ENCODE data around the gene TRIP4. TPM values are rescaled to one million over a fixed set of nuclear protein-coding genes. Genes with fewer than 3 reads are reported as not detected.
"Not testable (repeated sequence)": the region's sequence is repeated elsewhere in the genome, so short reads cannot be mapped to it uniquely, and the experiment has no call there.

TRIP4 gene
- total RNA-seq, 6 experiments from 2014 or later, result 20.7 to 31.5 (median 29.3) TPM

GRCh38 chr15:64373360-64373759 is 14.3 kb upstream of the TRIP4 start:
- TF ChIP-seq, protein P1, sequence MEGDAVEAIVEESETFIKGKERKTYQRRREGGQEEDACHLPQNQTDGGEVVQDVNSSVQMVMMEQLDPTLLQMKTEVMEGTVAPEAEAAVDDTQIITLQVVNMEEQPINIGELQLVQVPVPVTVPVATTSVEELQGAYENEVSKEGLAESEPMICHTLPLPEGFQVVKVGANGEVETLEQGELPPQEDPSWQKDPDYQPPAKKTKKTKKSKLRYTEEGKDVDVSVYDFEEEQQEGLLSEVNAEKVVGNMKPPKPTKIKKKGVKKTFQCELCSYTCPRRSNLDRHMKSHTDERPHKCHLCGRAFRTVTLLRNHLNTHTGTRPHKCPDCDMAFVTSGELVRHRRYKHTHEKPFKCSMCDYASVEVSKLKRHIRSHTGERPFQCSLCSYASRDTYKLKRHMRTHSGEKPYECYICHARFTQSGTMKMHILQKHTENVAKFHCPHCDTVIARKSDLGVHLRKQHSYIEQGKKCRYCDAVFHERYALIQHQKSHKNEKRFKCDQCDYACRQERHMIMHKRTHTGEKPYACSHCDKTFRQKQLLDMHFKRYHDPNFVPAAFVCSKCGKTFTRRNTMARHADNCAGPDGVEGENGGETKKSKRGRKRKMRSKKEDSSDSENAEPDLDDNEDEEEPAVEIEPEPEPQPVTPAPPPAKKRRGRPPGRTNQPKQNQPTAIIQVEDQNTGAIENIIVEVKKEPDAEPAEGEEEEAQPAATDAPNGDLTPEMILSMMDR (IDR thresholded peaks at IDR 0.05), result no peak
- Mint-ChIP-seq H3K27me3 (ENCODE audit: insufficient read depth) (no peaks in the 10 kb centered on the region), H3K4me1 (ENCODE audit: low read depth) (peaks cover 4% of the 10 kb centered on the region; the same call in 1 of the 2 replicates), H3K36me3 (ENCODE audit: low read depth) (no peaks in the 10 kb centered on the region), H3K9me3 (no peaks in the 10 kb centered on the region), H3K4me3 (no peak overlapping the region), H3K27ac (no peak overlapping the region)
- no peak for DNase-seq

DNA sequence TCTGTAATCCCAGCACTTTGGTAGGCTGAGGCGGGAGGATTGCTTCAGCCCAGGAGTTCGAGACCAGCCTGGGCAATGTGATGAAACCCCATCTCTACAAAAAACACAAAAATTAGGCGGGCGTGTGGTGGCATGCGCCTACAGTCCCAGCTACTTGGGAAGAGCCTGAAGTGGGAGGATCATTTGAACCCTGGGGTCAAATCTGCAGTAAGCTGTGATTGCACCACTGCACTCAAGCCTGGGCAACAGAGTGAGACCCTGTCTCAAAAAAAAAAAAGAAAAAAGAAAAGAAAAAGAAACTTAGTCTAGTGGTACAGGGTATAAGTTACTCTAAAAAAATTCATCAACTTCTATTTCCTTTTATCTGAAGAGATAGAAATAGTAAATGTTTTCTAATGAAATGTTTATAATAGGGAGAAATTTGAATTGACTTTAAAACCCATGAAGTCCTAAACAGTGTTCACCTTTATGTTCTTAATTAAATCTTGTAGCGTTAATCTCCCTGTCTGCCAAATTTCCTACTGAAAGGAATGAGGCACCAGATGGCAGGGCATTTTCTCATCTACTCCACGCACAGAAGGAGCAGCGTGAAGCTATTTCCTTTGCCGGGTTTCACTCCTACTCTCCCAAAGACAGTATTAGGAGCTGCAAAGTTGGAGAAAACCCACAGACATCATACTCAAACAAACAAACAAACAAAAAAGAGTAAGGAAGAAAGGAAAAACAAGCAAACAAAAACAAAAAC is 8.2 kb upstream of the TRIP4 start:
- Mint-ChIP-seq H3K27ac (peak overlapping the region; percentile 43), H3K27me3 (ENCODE audit: insufficient read depth) (no peaks in the 10 kb centered on the region; the same call in 1 of the 2 replicates), H3K4me3 (peak overlapping the region; percentile 94), H3K36me3 (ENCODE audit: low read depth) (no peaks in the 10 kb centered on the region), H3K9me3 (no peaks in the 10 kb centered on the region), H3K4me1 (ENCODE audit: low read depth) (peaks cover 33% of the 10 kb centered on the region)
- no peak for DNase-seq
- TF ChIP-seq, protein P1 (IDR thresholded peaks at IDR 0.05), result no peak

- Mint-ChIP-seq H3K4me3 (peak overlapping the region; percentile 94), H3K4me1 (ENCODE audit: low read depth) (peaks cover 33% of the 10 kb centered on the region), H3K27ac (peak overlapping the region; percentile 79)
- not testable (repeated sequence) for H3K36me3 Mint-ChIP-seq (ENCODE audit: low read depth); DNase-seq; H3K27me3 Mint-ChIP-seq (ENCODE audit: insufficient read depth); H3K9me3 Mint-ChIP-seq
These were observed 7.3 kb upstream of the TRIP4 start for GRCh38 chr15:64380130-64380870.

GRCh38 chr15:64381000-64381751 is 6.5 kb upstream of the TRIP4 start, which contains the start of gene PCLAF:
PCLAF (minus strand) TSS chr15:64381441; CDS start chr15:64381371, 70 bp downstream.
- peak; percentile 94 for DNase-seq
- Mint-ChIP-seq H3K4me1 (ENCODE audit: low read depth) (peaks cover 33% of the 10 kb centered on the region), H3K36me3 (ENCODE audit: low read depth) (no peaks in the 10 kb centered on the region), H3K9me3 (no peaks in the 10 kb centered on the region), H3K4me3 (peak within 1 kb of the TSS; percentile 94), H3K27me3 (ENCODE audit: insufficient read depth) (no peaks in the 10 kb centered on the region; the same call in 1 of the 2 replicates), H3K27ac (peak within 1 kb of the TSS; percentile 79)
- TF ChIP-seq, protein P1 (IDR thresholded peaks at IDR 0.05), result no peak

DNA sequence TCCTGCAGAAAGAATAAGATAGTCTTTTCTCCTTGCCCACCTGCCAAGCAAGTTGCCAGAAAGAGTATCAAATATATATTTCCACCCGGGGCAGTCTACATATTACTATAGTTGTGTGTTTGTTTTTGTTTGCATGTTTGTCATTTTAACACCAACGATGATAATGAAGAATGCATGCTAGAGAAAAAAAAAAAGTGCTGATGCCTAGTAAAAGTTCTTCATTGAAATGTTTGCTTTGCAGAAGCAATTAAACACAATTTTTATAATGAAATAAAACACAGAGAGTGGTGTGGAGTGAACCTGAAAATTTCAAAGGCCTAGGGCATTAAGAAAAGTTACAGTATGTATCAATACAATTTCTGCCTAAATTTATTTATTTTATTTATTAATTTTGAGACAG is 3.9 kb upstream of the TRIP4 start:
- DNase-seq, result no peak
- Mint-ChIP-seq H3K9me3 (peaks cover 6% of the 10 kb centered on the region), H3K4me1 (ENCODE audit: low read depth) (peaks cover 45% of the 10 kb centered on the region), H3K36me3 (ENCODE audit: low read depth) (peaks cover 8% of the 10 kb centered on the region), H3K27ac (no peak overlapping the region), H3K27me3 (ENCODE audit: insufficient read depth) (peaks cover 2% of the 10 kb centered on the region), H3K4me3 (no peak overlapping the region)
- TF ChIP-seq, protein P1 (IDR thresholded peaks at IDR 0.05), result no peak

All from HFFc6 (cell line).